SK-N-SH (cell line): Measurements from ENCODE around the gene MAST4. TPM values are rescaled to one million over a fixed set of nuclear protein-coding genes. Genes with fewer than 3 reads are reported as not detected.

ENCODE experiments used
- CTCF ChIA-PET: fragments of 300-600, 350-600 bp; formaldehyde crosslinking; extraction: SDS; loops from one replicate; lab custom pipeline; 2021; lab: Yijun Ruan, JAX
- POLR2A ChIA-PET: fragments of 350-600 bp; sonication (Branson Sonifier 250); formaldehyde crosslinking; extraction: SDS; loops from one replicate; lab custom pipeline; 2020; ENCODE audit warnings: antibody characterized with exemption, inconsistent platforms; lab: Yijun Ruan, JAX
- DNase-seq: peaks from one replicate; pipeline ENCODE4 v3.0.0; 2012
- H2AFZ ChIP-seq: fragments of 200-600 bp; sonication (generic); 2 replicates; pipeline ENCODE4 v1.8.1; 2016; ENCODE audit warnings: antibody characterized with exemption, mild to moderate bottlenecking, low read depth
- H3F3A ChIP-seq: fragments of 200-600 bp; sonication (generic); replicated peaks from 2 replicates; pipeline ENCODE3; 2016; ENCODE audit warnings: antibody characterized with exemption, mild to moderate bottlenecking; ENCODE audit not compliant: insufficient read depth
- H3K27ac ChIP-seq, 2 experiments: fragments of 200-500 bp in 1 of 2; fragments of 200-600 bp in 1 of 2; sonication (Bioruptor generic) in 1 of 2; sonication (generic), shearing (Covaris generic) in 1 of 2; 2 replicates each; pipeline versions ENCODE4 v1.5.1 to v1.6.1; 2014 to 2016; ENCODE audit warnings: low read depth in 2 of 2, inconsistent platforms in 1 of 2, low read length in 1 of 2, mild to moderate bottlenecking in 1 of 2, mixed read lengths in 1 of 2
- H3K27me3 ChIP-seq: fragments of 200-600 bp; sonication (generic), shearing (Covaris generic); 2 replicates; pipeline ENCODE4 v1.6.1; 2016; ENCODE audit warnings: mixed run types; ENCODE audit not compliant: insufficient read depth
- H3K36me3 ChIP-seq, 2 experiments: fragments of 200-500 bp in 1 of 2; fragments of 200-600 bp in 1 of 2; sonication (Bioruptor generic) in 1 of 2; sonication (generic) in 1 of 2; replicated peaks in 1 of 2; 2 replicates each; pipeline versions ENCODE3 to v1.5.1; 2014 to 2016; ENCODE audit warnings: low read length in 1 of 2, mild to moderate bottlenecking in 1 of 2; ENCODE audit not compliant: insufficient read depth in 2 of 2, control insufficient read depth in 1 of 2
- H3K4me1 ChIP-seq, 2 experiments: fragments of 200-500 bp in 1 of 2; fragments of 200-600 bp in 1 of 2; sonication (Bioruptor generic) in 1 of 2; sonication (generic), shearing (Covaris generic) in 1 of 2; 2 replicates each; pipeline versions ENCODE4 v1.5.1 to v1.6.1; 2014 to 2016; ENCODE audit warnings: low read depth in 1 of 2, low read length in 1 of 2, mixed run types in 1 of 2; ENCODE audit not compliant: insufficient read depth in 2 of 2, control insufficient read depth in 1 of 2
- H3K4me2 ChIP-seq: fragments of 200-600 bp; sonication (generic), shearing (Covaris generic); 2 replicates; pipeline ENCODE4 v1.6.1; 2017; ENCODE audit warnings: mixed run types
- H3K4me3 ChIP-seq, 2 experiments: fragments of 200-500 bp in 1 of 2; fragments of 200-600 bp in 1 of 2; sonication (Bioruptor generic) in 1 of 2; sonication (generic), shearing (Covaris generic) in 1 of 2; 2 replicates each; pipeline versions ENCODE4 v1.5.1 to v1.8.1; 2014 to 2016; ENCODE audit warnings: low read depth in 2 of 2, inconsistent platforms in 1 of 2, low read length in 1 of 2, mild to moderate bottlenecking in 1 of 2, mixed read lengths in 1 of 2, moderate library complexity in 1 of 2
- H3K79me2 ChIP-seq: fragments of 200-600 bp; sonication (generic); 2 replicates; pipeline ENCODE4 v1.8.1; 2017; ENCODE audit warnings: mild to moderate bottlenecking; ENCODE audit not compliant: insufficient read depth
- H3K9ac ChIP-seq: fragments of 200-600 bp; sonication (generic); 2 replicates; pipeline ENCODE4 v1.6.1; 2017; ENCODE audit warnings: mixed run types
- H3K9me2 ChIP-seq: fragments of 200-600 bp; sonication (generic); 2 replicates; pipeline ENCODE4 v1.6.1; 2017; ENCODE audit warnings: mixed run types
- H3K9me3 ChIP-seq: fragments of 200-600 bp; sonication (generic); 2 replicates; pipeline ENCODE4 v1.6.1; 2017; ENCODE audit warnings: mixed run types, mild to moderate bottlenecking, moderate library complexity
- H4K20me1 ChIP-seq: fragments of 200-600 bp; sonication (generic); 2 replicates; pipeline ENCODE4 v1.6.1; 2017; ENCODE audit warnings: mild to moderate bottlenecking, mixed run types; ENCODE audit not compliant: insufficient read depth
- CHD2 ChIP-seq: fragments of 150-350 bp; IDR thresholded peaks from 2 replicates; pipeline ENCODE4 v1.6.1; 2018; ENCODE audit warnings: low read length; ENCODE audit not compliant: partially characterized antibody
- ELF1 ChIP-seq: IDR thresholded peaks from 2 replicates; pipeline ENCODE4 v1.4.0; 2012
- FOSL2 ChIP-seq: IDR thresholded peaks from 2 replicates; pipeline ENCODE4 v1.4.0; 2012; ENCODE audit warnings: low read depth, mild to moderate bottlenecking, moderate library complexity, borderline replicate concordance
- FOXJ3 ChIP-seq: sonication (generic); formaldehyde crosslinking; IDR thresholded peaks from 2 replicates; pipeline ENCODE4 v1.5.1; 2020; ENCODE audit warnings: mild to moderate bottlenecking, missing genetic modification reagents
- FOXM1 ChIP-seq: IDR thresholded peaks from 2 replicates; pipeline ENCODE4 v1.4.0; 2012; ENCODE audit warnings: low read depth, mild to moderate bottlenecking
- GATA2 ChIP-seq: sonication (generic); formaldehyde crosslinking; IDR thresholded peaks from 2 replicates; pipeline ENCODE4 v1.5.0; 2020; ENCODE audit warnings: mild to moderate bottlenecking, missing genetic modification reagents
- IRF3 ChIP-seq: fragments of 150-350 bp; IDR thresholded peaks from 2 replicates; pipeline ENCODE4 v1.6.1; 2016; ENCODE audit warnings: mild to moderate bottlenecking, low read depth, low read length
- MEF2A ChIP-seq: IDR thresholded peaks from 2 replicates; pipeline ENCODE4 v1.4.0; 2012; ENCODE audit warnings: low read depth, borderline replicate concordance
- MXI1 ChIP-seq: IDR thresholded peaks from 2 replicates; pipeline ENCODE4 v1.6.1; 2012; ENCODE audit warnings: mild to moderate bottlenecking, low read depth, low read length, improper control_type of control experiment
- NFIC ChIP-seq: IDR thresholded peaks from 2 replicates; pipeline ENCODE4 v1.4.0; 2012; ENCODE audit warnings: borderline replicate concordance
- RCOR1 ChIP-seq: fragments of 150-350 bp; IDR thresholded peaks from 2 replicates; pipeline ENCODE4 v1.6.1; 2017; ENCODE audit warnings: antibody characterized with exemption, low read length
- SIN3A ChIP-seq: IDR thresholded peaks from 2 replicates; pipeline ENCODE4 v1.6.1; 2012; ENCODE audit warnings: low read depth, mild to moderate bottlenecking, low read length, moderate library complexity, borderline replicate concordance
- TEAD4 ChIP-seq: IDR thresholded peaks from 2 replicates; pipeline ENCODE4 v1.4.0; 2012; ENCODE audit warnings: mild to moderate bottlenecking, borderline replicate concordance; ENCODE audit not compliant: insufficient read depth
- USF2 ChIP-seq: fragments of 150-350 bp; IDR thresholded peaks from 2 replicates; pipeline ENCODE4 v1.6.1; 2017; ENCODE audit warnings: antibody characterized with exemption, low read length, low read depth, borderline replicate concordance
- YY1 ChIP-seq: IDR thresholded peaks from 2 replicates; pipeline ENCODE4 v1.4.0; 2012; ENCODE audit warnings: low read depth, mild to moderate bottlenecking
- ZBTB33 ChIP-seq: IDR thresholded peaks from 2 replicates; pipeline ENCODE4 v1.4.0; 2012; ENCODE audit warnings: low read depth, borderline replicate concordance
- WGBS: methylation state at CpG from one replicate; pipeline ENCODE4 v1.1.6; 2017; ENCODE audit warnings: low lambda C conversion rate; 5-methylcytosine and 5-hydroxymethylcytosine counted together
- polyA plus RNA-seq, 3 experiments: library from polyadenylated mRNA; depleted of rRNA; stranded (reverse); fragments of >200 nt; gene quantifications; 2 replicates each; pipeline ENCODE4 v1.2.3, GENCODE V29; 2012

MAST4 gene
- polyA plus RNA-seq, 1 of the 3 experiments (the other 2 are of a cell fraction) = 2.2 TPM

- H3K27ac ChIP-seq = no peak overlapping the region
- H3K36me3 ChIP-seq = no peaks in the 10 kb centered on the region
- POLR2A ChIA-PET = no interaction called here
- no peaks in the 10 kb centered on the region for H3K9me2 ChIP-seq
- H2AFZ ChIP-seq = no peak overlapping the region
- no peak overlapping the region for H3K9ac ChIP-seq
- H3K4me3 ChIP-seq = no peak overlapping the region
- DNase-seq = no peak
- no peaks in the 10 kb centered on the region for H3K9me3 ChIP-seq
- TF ChIP-seq SIN3A = no peak
- no peak for TF ChIP-seq GATA2
- no peak for TF ChIP-seq MXI1
- TF ChIP-seq, all 33 proteins: peak for 0
- H3K4me2 ChIP-seq = no peak overlapping the region
- WGBS = 40% methylated on average over 3 of the region's 3 CpGs
- H3K27me3 ChIP-seq = no peaks in the 10 kb centered on the region
- CTCF ChIA-PET = no interaction called here
- 0 out of 4 replicates have a peak, but pooled peaks cover 0 to 4% of the 10 kb centered on the region in 2 experiments for H3K4me1 ChIP-seq
- no peaks in the 10 kb centered on the region for H4K20me1 ChIP-seq
- H3K79me2 ChIP-seq = no peaks in the 10 kb centered on the region
- no peaks in the 10 kb centered on the region for H3F3A ChIP-seq
These were observed 284.2 kb downstream of the MAST4 start for GRCh38 chr5:66880401-66880800.

GRCh38 chr5:66881480-66882161, 285.4 kb downstream of the MAST4 start:
- H3K9me2 ChIP-seq = no peaks in the 10 kb centered on the region
- ChIA-PET CTCF (no interaction called here), POLR2A (no interaction called here)
- H3K36me3 ChIP-seq = no peaks in the 10 kb centered on the region
- no peak overlapping the region for H3K27ac ChIP-seq
- 0 out of 4 replicates have a peak, but pooled peaks cover 0 to 4% of the 10 kb centered on the region in 2 experiments for H3K4me1 ChIP-seq
- H2AFZ ChIP-seq = no peak overlapping the region
- H3K9ac ChIP-seq = no peak overlapping the region
- no peaks in the 10 kb centered on the region for H4K20me1 ChIP-seq
- DNase-seq = no peak
- no peaks in the 10 kb centered on the region for H3K9me3 ChIP-seq
- H3F3A ChIP-seq = no peaks in the 10 kb centered on the region
- no peaks in the 10 kb centered on the region for H3K27me3 ChIP-seq
- no peaks in the 10 kb centered on the region for H3K79me2 ChIP-seq
- TF ChIP-seq USF2 (no peak), FOXJ3 (CRISPR knock-in tag) (no peak), MEF2A (no peak), FOSL2 (no peak), MXI1 (no peak), TEAD4 (no peak), FOXM1 (no peak), ELF1 (no peak), GATA2 (no peak), YY1 (no peak), CHD2 (no peak), RCOR1 (no peak), ZBTB33 (no peak), NFIC (no peak), SIN3A (no peak), IRF3 (no peak)
- no peak overlapping the region for H3K4me2 ChIP-seq
- H3K4me3 ChIP-seq = no peak overlapping the region
- WGBS = 32% methylated on average over 2 of the region's 2 CpGs
